COLO668 (cell line): ENCODE results near the gene CBX5.
"Not testable (repeated sequence)": the region's sequence is repeated elsewhere in the genome, so short reads cannot be mapped to it uniquely, and the experiment has no call there.

Experiments
- DNase-seq: peaks from one replicate; lab custom pipeline; 2025; ENCODE audit not compliant: unreplicated experiment; lab: John Stamatoyannopoulos, UW

The CBX5 gene

DNA sequence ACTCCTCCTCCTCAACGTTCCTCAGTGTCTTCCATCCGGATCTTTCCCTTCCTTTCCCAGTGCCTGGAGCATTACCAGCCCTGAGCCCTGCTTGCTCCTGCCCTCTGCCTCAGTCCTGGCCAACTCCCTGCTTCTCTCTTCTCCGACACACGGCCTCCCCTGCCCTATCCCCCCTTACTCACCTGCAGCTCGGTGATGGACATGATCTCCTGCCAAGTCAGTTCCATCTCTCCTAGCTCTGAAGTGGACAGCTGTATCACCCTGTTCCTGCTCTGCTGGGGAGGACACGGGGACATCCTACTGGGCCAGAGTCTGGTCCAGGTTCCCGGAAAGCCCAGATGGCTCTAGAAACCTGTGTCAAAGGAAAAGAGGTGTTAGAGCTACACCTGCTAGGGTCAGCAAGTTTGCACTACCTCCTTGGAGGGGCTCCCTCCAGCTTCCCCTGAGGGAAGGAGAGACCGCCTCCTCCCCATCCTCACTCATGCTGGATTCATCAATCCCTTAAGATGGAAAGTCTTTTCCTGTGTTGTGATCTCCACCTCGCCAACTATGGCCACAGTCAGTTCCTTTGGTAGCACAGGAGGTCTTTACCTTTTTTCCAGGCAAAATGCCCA lies 15.1 kb upstream of the CBX5 start:
- DNase-seq = no peak

DNA sequence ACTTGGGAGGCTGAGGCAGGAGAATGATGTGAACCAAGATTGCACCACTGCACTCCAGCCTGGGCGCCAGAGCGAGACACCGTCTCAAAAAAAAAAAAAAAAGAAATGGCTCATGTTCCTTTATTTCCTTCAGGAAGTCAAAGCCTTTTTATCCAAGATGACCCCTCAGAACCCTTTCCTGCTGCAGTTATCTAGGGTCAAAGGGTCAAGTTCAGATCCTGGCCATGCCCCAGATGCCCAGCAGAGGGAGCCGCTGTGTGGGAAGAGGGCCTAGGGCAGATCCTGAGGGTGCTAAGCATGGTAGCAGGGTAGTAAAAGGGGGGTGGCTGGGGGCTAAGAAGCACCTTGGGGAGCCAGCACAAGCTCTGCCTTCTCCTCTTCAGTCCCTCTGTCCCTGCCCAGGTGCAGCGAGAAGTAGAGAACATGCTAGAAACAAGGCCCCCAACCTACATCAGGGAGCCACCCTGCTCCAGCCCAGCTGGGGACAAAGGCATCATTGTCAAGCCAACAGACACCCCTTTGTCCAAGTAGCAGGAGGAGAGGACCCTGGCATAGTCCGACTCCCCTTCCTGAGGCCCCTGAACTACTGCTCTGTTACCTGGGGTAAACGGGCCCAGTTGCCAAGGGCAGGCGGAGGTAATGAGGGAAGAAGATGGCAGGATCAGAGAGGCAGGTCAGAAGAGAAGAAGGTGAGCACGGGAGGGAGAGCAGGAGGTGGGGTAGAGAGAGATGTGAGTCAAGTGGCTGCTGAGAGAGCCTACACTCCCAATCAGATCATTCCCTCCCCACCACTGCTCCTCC lies 14.4 kb upstream of the CBX5 start:
- DNase-seq = peak; percentile 32

DNA sequence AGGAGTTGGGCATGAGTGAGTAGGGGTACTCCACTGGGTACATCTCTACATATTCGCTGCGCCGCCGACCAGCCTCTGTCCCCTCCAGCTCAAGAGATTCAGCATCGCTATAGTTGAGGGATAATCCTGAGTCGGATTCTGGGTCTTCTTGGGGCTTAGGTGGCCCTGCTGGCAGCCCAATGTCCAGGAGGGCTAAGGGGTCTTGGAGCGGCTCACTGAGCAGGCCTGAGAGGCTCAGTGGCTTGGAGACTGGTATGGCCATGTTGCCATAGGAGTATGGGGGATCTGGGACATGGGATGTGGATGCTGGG lies 13.0 kb upstream of the CBX5 start:
- DNase-seq = no peak

DNA sequence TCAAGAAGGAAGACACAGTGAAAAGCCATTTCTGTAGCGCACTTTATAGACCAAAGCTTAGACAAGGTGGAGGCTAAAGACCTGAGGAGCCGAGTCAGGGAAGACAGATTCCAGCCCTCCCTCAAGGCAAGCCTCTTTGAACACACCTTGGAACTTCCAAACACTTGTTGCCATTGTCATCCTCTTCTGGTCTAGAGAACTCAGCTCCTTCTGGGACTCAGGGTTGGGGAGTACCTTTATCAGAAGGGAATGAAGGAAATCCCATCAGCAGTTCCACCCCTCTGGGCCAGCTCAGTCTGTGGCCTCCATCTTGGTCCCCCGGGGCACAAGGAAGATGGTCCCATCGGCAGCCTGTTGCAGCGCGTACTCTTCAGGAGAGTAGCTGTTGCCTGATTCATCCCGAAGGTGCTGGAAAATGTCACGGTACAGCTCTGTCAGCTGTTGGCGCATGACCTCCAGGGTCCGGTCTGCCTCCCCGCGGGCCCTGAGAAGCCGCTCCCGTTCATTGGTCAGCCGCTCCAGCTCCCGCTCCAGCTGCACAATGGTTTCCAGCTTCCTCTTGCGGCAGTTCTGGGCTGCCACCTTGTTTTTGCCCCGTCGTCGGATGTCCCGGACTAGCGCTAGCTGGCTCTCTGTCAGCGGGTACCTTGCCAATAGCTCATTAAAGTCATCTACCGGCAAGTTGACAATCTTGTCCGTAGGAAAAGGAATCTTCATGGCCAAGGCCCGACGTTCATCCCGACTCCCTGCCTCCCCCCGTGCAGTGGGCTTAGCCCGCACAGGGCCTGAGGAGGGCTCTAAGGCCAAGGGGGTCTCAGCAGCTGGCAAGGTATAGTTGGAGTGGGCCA lies 12.4 kb upstream of the CBX5 start:
- no peak for DNase-seq

DNA sequence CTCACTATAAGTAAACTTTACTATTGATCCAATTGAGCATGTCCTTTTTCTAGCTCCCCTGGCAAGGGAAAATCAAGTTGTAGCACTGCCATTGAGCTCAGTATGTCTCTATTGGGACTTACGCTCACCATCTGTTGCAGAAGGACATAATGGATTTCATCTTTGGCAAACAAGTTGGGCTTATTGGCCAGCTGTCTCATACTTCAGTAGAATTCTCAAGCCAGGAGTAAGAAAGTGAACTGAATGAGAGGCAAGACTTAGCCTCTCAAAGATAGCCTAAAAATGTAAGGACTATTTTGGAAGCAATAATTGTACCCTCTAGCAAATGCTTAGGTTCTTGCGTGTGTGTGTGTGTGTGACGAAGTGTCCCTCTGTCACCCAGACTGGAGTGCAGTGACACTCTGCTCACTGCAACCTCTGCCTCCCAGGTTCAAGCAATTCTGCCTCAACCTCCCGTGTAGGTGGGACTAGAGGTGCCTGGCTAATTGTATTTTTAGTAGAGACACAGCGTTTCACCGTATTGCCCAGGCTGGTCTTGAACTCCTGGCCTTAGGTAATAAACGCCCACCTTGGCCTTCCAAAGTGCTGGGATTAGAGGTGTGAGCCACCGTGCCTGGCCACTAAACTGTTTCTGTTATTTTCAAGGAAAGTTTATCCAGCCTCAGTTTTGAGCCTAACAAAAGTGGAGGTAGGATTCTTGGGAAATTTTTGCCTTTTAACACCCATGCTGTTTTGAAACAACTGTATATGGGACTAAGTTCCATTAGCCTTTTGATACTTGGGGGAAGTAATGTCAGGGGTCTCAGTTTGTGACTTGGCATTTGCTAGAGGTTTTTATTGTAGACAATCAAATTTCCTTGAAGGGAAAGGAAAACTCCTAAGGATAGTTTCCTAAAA lies 7.6 kb upstream of the CBX5 start:
- DNase-seq = no peak

DNA sequence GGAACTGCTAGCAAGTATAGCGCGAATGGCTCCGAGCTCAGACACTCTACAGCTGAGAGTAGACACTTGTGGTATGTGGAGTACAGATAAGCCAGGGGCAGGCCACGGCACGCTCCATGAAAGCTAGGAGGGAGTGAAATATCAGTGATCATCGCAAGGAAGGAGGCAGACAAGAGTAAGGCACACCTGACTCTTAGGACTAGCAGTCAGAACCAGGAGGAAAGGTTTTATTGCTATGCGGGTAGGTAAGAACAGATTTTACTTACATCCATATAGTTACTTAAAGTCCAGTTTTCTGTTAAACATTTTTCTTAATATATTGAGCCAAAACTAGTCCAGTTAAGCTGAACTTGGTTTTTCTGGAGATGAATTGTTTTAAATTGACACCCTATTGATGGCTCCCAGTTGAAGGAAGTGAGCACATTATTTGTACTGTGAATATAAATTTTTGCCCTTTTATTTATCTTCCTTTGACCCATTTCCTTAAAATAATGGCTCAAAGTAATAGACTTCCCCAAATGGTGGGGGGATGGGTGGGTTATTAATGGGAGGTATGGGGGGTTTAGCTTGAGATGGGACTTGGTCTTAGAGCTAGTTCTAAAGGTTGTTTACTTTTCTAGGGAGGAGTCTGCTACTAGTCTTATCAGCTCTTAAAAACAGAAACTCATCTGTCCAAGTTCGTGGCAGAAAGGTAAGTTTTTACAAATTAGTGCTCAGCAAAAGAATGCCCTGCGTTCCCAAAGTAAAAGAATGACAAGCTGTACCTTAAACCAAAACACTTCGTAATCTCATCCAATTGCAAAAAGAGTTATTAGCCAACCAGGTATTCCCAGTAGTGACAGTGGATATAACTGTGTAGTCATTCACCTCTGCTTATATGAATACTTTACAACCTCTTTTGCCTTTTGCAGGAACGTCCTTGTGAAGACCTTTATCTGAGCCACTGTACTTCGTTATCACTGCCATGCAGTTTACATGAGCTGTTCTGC lies 6.4 kb upstream of the CBX5 start:
- DNase-seq = no peak

DNA sequence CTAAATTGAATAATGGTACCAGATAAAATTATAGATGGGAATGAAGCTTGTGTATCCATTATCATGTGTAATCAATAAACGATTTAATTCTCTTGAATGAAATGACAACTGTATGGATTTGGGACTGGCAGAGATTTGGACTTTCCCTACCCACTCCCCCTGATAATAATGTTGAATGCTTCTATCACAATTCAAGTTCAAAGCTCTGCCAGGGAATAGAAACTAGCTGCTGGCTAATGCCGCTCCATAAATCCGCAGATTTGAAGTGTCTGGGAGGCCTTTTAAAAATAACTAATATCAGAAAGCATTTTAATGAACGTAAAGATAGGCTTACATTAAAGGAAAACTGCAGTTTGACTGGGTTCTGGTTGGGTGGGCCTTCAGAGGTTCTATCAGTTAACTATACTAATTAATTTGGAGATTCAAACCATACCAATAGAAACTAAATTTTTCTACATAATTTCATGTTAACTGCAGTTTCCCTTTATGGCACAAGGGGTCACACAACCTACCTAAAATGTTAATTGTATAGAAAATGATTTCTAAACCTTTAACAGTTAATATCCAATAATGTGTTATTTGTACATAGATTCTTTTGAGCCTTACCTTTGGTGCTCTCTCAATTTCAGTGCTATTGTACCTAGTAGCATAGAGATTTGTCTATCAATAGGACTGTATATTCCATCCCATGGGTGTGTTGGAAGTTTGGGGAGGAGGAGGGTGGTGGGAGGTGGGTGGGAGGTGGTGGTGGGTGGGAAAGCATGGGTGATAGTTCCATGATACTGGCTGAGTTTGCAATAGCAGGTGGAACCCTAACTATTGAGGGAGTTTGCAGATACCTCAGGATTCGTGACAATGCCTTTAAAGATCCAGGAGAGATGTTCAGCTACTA lies 5.5 kb upstream of the CBX5 start:
- no peak for DNase-seq

DNA sequence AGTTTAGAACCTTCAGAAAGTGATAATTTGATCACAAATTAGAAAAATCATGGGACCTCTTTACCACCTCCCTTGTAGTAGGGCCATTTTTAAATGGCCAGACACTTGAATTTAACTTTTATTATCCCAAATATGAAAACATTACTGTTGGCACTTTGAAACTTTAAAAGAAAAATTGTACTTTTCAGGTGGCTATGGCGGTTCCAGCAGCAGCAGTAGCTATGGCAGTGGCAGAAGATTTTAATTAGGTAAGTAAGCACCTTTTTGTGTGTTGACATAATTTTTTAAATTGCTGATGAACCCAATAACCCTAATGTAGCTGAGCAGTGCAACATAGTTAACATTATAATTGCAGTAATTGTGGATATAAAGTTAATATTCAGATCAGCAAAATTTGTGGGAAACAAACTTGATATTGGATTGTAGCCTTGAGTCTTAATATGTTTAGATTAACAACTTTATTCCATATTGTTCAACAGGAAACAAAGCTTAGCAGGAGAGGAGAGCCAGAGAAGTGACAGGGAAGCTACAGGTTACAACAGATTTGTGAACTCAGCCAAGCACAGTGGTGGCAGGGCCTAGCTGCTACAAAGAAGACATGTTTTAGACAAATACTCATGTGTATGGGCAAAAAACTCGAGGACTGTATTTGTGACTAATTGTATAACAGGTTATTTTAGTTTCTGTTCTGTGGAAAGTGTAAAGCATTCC lies 4.3 kb upstream of the CBX5 start:
- not testable (repeated sequence) for DNase-seq

DNA sequence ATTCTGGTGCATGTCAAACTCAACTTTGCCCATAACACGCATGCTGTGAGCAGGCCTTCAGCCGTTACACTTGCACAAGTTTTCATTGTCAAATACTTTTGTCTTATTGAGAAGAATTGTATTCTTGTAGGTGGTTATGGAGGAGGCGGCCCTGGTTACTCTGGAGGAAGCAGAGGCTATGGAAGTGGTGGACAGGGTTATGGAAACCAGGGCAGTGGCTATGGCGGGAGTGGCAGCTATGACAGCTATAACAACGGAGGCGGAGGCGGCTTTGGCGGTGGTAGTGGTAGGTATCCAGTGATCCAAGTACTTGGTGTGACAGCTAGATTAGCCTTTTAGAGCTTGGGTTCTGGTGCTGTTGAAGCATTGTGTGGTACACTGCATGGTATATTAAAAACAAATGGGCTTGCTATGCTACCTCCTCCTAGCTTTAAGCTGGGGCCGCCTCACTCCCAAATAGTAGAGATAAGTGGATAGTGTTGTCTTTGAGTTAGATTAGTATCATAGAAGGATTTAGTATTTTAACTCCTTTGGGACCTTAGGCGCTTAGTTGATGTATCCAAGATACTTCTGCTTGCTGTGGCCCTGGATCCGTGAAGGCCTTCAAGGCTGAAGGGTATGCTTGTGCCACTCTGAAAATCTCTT lies 3.1 kb upstream of the CBX5 start:
- DNase-seq = no peak

DNA sequence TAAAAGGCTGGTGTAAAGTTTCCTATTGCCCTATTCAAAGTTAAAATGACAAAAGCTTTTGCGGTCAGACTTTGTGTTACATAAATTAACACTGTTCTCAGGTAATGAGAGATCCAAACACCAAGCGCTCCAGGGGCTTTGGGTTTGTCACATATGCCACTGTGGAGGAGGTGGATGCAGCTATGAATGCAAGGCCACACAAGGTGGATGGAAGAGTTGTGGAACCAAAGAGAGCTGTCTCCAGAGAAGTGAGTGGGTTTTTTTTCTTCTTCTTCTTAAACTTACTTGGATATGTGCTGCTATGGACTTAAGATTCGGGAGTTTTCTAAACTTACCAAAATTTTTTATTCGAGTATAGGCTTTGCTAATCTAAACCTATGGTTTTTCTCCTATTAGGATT lies 1.8 kb upstream of the CBX5 start:
- not testable (repeated sequence) for DNase-seq

DNA sequence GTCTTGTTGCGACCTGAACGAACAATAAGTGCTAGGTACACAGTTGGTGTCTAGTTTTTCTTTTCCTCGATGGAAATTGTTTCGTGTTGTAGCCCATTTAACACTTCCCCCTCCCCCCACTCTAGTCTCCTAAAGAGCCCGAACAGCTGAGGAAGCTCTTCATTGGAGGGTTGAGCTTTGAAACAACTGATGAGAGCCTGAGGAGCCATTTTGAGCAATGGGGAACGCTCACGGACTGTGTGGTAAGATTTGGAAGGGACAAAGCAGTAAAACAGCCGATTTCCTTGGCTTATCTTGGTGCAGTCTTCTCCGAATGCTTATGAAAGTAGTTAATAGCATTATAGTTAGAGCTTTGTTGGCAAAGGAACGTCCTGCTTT lies 1.3 kb upstream of the CBX5 start:
- DNase-seq = not testable (repeated sequence)

DNA sequence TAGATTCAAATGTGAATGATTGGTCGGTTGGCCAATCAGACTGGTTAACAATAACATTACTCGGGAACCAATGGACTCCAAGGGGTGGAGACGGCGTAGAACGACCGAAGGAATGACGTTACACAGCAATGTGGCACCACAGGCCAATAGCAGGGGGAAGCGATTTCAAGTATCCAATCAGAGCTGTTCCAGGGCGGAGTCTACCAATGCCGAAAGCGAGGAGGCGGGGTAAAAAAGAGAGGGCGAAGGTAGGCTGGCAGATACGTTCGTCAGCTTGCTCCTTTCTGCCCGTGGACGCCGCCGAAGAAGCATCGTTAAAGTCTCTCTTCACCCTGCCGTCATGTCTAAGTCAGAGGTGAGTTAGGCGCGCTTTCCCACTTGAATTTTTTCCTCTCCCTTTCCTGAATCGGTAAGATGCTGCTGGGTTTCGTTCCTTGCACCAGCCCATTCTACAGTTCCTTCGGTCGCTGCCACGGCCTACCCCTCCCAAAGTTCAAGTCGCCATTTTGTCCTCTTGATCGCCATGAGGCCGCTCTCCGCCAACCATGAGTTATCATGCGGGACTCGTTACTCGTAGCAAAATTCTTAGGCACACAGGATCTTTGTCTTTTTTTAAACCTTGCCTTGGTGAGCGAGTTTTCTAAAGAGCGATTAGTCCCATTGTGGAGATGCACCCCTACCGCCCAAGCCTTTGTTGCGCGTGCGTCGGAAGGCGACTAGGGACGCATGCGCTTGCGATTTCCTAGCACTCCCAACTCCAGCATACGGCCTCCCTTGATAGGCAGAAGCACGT lies 742 bp upstream of the CBX5 start, which contains the start of gene HNRNPA1:
TSS of gene HNRNPA1 (plus strand) at position 259 of the 793 bp plus-strand sequence. CDS start at position 341, 82 bp downstream.
- DNase-seq = peak; percentile 89

DNA sequence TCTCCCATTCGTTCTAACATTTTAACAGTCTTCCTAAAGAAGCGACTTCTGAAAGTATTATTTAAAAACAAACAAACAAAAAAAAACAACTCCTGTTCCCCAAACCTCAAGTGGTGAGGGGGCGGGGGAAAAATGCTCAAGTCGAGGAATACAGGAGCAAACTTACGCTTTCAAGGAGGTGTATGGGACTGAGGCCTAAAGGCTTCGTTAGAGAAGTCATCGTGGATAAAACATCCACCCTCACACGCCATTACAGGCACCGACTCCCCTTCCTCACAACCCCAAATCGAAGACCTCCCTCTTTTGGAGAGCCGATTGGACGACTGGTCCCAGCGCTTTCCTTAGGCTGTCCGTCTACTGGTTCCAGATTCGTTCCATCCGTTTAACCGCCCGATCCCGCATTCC lies 693 bp downstream of the CBX5 start:
- no peak for DNase-seq

DNA sequence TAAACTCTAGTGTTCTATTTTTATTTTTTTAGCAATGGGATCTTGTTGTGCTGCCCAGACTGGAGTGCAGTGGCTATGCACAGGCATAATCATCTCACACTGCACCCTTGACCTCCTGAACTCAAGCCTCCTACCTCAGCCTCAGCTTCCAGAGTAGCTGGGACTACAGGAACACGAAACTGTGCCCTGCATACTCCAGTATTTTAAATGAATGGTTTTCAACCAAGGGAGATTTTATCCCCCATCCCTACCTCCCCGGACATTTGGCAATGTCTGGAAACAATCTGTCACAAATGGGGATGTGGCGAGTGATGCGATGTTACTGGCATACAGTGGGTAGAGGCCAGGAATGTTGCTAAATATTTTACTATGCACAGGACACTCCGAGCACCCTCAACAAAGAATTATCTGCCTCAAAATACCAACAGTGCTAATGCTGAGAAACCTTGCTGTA lies 2.1 kb downstream of the CBX5 start:
- DNase-seq = no peak

DNA sequence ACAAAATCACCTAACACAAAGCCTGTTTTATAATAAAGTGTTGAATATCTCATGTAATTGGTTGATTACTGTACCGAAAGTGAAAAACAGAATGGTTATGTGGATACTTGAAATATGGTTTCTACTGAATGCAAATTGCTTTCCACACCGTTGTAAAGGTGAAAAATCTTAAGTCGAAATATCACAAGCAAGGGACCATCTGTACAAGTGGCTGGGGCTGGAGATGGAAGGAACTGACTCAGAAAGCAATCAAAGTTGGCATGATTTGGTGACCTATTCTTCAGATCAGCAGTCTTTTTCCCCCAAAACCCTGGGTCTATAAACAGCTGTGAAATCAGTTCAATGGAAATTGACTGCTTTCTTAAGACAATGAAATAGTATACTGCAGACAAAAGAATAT lies 3.6 kb downstream of the CBX5 start:
- no peak for DNase-seq

DNA sequence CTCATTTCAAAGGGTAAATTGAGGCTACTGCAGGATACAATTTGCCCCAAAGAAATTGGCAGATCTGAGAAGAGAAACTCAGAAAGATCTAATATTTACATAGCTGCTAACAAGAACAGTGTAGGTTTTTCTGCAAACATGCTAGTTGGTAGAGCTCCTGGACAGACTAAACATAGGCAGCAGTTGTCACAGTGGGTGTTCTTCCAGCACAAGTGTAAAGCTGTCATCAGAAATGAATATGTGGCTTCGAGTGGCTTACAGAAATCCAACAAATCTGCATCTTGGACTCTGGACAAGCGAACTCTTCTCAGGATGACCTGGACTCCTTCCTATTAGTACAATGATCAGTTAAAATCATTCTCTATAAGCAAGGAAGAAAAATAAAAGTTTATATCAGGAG lies 5.9 kb downstream of the CBX5 start:
- no peak for DNase-seq

DNA sequence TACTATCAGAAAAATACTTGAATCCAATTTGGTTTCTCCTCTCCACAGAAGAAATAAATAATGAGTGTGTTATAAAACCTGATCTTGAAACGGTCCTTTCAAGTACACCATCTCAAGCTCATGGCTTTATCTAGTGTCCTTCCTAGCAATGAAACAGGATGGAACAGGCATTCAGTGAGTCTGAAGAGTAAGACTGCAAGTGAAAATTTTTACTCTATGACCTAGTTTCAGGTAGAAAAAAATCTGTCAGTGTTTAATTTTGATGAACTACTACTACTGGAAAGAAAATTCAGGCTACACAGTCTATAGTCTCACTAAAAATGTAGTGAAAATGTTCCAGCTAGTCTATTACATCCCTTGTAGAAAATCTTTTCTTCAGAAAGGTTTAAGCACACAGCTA lies 7.7 kb downstream of the CBX5 start:
- DNase-seq = no peak
